Measurements from ENCODE around the gene OR5K4. TPM values are rescaled to one million over a fixed set of nuclear protein-coding genes. Genes with fewer than 3 reads are reported as not detected.
"Not testable (repeated sequence)": the region's sequence is repeated elsewhere in the genome, so short reads cannot be mapped to it uniquely, and the experiment has no call there.

OR5K4 gene
- total RNA-seq, 1 donor from 2014 or later: not detected

GRCh38 chr3:98371186-98371585 lies 17.5 kb downstream of the OR5K4 start:
- no peak for DNase-seq (ENCODE audit: low read depth in 2 of 2)

DNA sequence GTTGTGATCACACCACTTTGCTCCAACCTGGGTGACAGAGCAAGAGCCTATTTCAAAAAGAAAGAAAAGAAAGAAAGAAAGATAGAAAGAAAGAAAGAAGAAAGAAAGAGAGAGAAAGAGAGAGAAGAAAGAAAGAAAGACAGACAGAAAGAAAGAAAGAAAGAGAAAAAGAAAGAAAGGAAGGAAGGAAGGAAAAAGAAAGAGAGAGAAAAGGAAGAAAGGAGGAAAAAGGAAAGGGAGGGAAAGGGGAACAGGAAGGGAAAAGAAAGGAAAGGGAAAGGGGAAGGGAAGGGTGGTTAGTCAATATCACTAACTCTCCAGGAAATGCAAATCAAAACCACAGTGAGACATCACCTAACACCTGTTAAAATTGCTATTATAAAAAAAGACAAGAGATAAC lies 18.2 kb downstream of the OR5K4 start:
- no peak for DNase-seq (ENCODE audit: low read depth in 2 of 2)

DNA sequence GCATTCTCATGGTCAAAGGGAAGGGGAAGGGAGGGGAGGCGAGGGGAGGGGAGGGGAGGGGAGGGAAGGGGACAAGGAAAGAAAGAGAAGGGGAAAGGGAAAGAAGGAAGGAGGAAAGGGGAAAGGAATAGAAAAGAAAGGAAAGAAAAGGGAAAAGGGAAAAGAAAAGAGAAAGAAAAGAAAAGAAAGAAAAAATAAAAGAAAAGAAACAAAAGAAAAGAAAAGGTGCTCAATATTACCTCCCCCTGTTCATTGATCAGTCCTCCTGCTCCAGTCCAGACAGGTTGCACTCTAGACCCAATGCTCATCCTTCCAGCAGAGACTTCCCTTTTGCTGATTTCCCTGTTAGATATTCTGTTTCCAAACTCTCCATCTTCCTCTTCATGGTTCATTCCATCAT lies 18.8 kb downstream of the OR5K4 start:
- DNase-seq (ENCODE audit: low read depth in 2 of 2): no peak

- DNase-seq (ENCODE audit: low read depth in 2 of 2): no peak
Measured at GRCh38 chr3:98376631-98377030, 23.0 kb downstream of the OR5K4 start.

GRCh38 chr3:98388147-98388546 lies 34.5 kb downstream of the OR5K4 start:
- DNase-seq (ENCODE audit: low read depth in 2 of 2): no peak

- no peak for DNase-seq (ENCODE audit: low read depth in 2 of 2)
Measured at GRCh38 chr3:98390366-98390765, 36.7 kb downstream of the OR5K4 start, which contains the start of gene OR5K3. Gene OR5K3, plus strand, starts transcription at chr3:98390666. Its CDS starts 0 bp downstream, at chr3:98390666.

DNA sequence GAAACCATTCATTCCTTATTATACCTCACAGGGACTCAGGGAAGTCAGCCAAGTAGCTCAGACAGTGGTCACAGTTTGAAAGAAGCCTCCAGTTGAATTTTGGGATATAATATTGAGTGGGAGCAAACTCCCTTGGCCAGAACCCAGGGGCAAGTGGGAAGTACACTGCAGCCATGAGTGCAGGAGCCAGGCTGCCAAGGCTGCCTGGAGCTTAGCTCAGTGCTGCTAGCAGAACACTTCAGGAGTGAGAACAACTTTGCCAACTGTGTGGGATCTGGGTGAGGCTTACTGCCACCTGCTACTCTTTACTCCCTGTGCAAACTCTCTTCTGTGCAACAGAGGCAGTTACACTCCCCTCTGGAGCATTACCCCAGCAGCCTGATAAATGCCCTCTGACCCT lies 41.4 kb downstream of the OR5K4 start:
- no peak for DNase-seq (ENCODE audit: low read depth in 2 of 2)

DNA sequence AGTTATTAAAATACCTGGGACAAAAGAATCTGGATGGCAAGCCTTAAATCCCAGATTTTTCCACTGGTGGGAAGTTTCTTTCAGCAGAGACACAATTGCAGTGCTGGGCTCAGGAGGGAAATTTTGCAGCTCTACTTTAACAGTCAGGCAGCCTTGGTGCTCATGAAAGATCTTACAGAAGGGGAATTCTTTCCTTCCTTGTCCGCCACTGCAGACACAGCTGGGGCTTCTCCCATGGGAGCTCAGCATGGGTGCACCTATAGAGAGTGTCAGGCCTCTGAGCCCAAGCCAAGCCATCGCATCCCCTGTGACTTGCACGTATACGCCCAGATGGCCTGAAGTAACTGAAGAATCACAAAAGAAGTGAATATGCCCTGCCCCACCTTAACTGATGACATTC lies 42.8 kb downstream of the OR5K4 start:
- DNase-seq (ENCODE audit: low read depth in 2 of 2): not testable (repeated sequence)

- no peak for DNase-seq (ENCODE audit: low read depth in 2 of 2)
Measured at GRCh38 chr3:98398513-98398912, 44.9 kb downstream of the OR5K4 start.

- DNase-seq (ENCODE audit: low read depth in 2 of 2): no peak
Measured at GRCh38 chr3:98402507-98402906, 48.9 kb downstream of the OR5K4 start.

DNA sequence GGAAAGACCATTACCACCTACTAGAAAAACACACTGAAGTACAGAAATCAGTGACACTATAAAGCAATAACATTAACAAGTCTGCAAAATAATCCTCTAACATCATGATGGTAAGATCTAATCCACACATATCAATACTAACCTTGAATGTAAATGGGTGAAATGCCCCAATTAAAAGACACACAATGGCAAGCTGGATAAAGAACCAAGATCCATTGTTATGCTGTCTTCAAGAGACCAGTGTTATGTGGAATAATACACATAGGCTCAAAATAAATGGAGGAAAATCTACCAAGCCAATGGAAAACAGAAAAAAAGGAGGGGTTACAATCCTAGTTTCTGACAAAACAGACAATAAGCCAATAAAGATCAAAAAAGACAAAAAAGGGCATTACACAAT lies 50.4 kb downstream of the OR5K4 start:
- no peak for DNase-seq (ENCODE audit: low read depth in 2 of 2)

Other genes starting within 250 kb of the OR5K4 start
- not detected in 2 replicates for gene OR5H1, start 223.1 kb upstream of the OR5K4 start, total RNA-seq
- gene OR5H14, start 206.4 kb upstream of the OR5K4 start, total RNA-seq: not detected in 2 replicates
- not detected in 2 replicates for gene OR5H15, start 187.2 kb upstream of the OR5K4 start, total RNA-seq
- not detected in 2 replicates for gene OR5H6, start 89.6 kb upstream of the OR5K4 start, total RNA-seq
- not detected in 2 replicates for gene OR5H2, start 71.3 kb upstream of the OR5K4 start, total RNA-seq
- not detected in 2 replicates for gene OR5K3, start 36.8 kb downstream of the OR5K4 start, total RNA-seq
- not detected in 2 replicates for gene OR5K1, start 109.3 kb downstream of the OR5K4 start, total RNA-seq
- gene OR5K2, start 143.8 kb downstream of the OR5K4 start, total RNA-seq: not detected in 2 replicates
- 80.2 and 125 TPM in 2 replicates for gene CLDND1, start 169.0 kb downstream of the OR5K4 start, total RNA-seq
- gene GPR15, start 178.1 kb downstream of the OR5K4 start, total RNA-seq: not detected in 2 replicates
- 16.6 and 23.1 TPM in 2 replicates for gene CPOX, start 239.8 kb downstream of the OR5K4 start, total RNA-seq